Activated naive CD4-positive, alpha-beta T cell treated with Interleukin-2 at 50 U/mL for 16 hours (primary cell): ENCODE measurements around the gene PMS1.
"Not testable (repeated sequence)": the region's sequence is repeated elsewhere in the genome, so short reads cannot be mapped to it uniquely, and the experiment has no call there.

Experiments
- DNase-seq: peaks from one replicate; pipeline ENCODE4 v3.0.0-alpha.2; 2020

The PMS1 gene

GRCh38 chr2:189818249-189819038 lies 34.2 kb downstream of the PMS1 start:
- no peak for DNase-seq

- DNase-seq, result no peak
Measured at GRCh38 chr2:189819297-189819704, 35.1 kb downstream of the PMS1 start.

GRCh38 chr2:189821953-189822748 lies 37.9 kb downstream of the PMS1 start:
- no peak for DNase-seq

DNA sequence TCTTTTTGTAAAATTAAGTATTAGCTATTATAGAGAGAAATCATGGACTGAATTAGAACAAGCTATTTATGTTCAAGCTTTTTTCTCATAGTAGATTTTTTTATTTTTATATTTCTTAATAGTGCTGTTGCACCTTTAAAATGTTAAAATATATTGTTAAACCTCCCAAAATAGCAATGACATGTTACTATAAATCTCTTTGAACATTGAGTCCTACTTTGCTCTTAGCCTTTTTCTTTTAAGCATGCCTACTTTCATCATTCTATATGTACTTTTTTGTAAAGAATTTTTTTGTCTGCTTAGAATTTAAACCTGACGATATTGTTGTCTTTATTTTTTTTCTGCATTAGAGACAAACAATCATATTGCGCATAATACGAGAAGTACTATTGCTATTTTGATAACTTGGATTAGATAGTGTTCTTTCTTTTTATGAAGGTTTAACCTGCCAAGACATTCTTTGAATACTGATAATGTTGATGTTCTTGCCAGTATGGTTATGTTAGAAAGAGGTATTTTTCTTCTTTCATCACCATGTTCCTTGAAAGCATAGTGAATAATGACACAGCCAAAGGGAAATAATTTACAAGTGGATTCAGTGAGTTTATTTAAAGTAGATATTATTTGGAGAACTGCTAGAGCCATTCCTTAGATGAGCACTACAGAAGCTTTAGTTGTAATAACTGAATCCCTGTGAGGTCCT lies 40.6 kb downstream of the PMS1 start:
- no peak for DNase-seq

DNA sequence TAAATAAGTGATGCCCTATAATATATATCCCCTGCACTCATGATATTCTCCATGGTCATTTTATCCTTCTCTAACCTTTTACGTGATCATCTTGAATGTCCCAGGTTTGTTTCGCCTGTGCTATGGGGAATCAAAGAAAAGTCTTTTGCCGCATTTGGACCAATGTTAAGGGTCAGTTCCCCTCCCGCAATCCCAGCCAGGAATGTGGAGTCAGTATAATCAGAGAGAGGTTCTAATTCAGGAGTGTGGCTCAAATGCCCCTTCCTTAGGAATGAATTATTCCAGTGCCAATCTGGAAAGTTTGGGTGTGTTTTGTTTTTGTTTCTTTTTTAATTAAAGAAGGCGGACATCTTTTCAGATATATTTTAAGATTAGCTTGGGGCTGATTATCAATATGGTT lies 41.8 kb downstream of the PMS1 start:
- DNase-seq, result no peak

- no peak for DNase-seq
Measured at GRCh38 chr2:189829102-189829833, 45.0 kb downstream of the PMS1 start.

DNA sequence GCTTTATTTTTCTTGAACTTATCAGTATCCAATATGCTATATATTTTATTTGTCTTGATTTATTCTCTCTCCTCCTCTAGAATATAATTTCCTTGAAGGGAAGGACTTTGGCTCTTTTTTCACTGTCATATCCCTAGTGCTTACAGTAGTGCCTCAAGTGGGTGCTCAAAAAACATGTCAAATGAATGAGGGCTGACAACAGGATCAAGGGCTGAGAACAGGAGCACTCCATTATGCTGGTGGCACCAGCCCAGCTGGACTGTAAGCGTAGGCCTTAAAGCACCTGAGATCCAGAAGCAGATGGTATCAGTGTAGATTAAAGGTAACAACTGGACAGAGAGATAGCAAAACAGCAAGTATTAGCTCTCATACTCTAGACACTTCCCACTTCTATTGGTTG lies 46.3 kb downstream of the PMS1 start:
- no peak for DNase-seq

GRCh38 chr2:189834059-189834458 lies 49.8 kb downstream of the PMS1 start:
- DNase-seq, result no peak

DNA sequence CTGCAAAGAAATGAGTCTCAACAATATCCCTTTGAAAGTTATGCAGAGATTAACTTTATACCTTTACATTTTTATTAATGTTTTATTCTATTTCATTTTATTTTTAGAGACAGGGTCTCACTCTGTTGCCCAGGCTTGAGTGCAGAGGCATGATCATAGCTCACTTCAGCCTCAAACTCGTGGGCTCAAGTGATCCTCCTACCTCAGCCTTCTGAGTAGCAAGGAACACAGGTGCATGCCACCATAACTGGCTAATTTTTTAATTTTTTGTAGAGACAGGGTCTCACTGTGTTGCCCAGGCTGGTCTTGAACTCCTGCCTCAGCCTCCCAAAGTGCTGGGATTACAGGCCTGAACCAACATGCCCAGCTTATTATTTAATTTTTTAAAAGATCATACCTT lies 50.4 kb downstream of the PMS1 start:
- not testable (repeated sequence) for DNase-seq

GRCh38 chr2:189835855-189836558 lies 51.8 kb downstream of the PMS1 start:
- no peak for DNase-seq

GRCh38 chr2:189836644-189837043 lies 52.4 kb downstream of the PMS1 start:
- no peak for DNase-seq

- DNase-seq, result no peak
Measured at GRCh38 chr2:189837326-189837725, 53.1 kb downstream of the PMS1 start.

DNA sequence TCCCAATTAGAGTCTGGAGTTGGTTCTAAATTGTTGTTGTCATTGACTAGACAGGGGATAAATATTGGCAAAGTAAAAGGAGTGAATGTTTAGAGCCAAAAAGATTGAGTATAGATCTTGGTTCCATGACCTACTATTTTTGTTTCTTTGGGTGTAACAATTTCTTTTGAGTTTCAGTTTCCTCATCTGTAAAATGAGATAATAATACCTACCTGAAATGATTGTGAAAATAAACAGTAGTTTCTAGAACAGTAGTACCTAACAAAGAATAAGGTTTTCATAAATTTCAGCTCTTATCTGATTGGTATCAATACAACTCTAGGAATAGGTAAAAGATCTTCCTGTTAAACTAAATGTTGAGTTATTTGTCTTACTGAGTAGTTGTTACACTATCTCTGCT lies 56.8 kb downstream of the PMS1 start:
- DNase-seq, result no peak

GRCh38 chr2:189848276-189848675 lies 64.0 kb downstream of the PMS1 start:
- no peak for DNase-seq

GRCh38 chr2:189849550-189849949 lies 65.3 kb downstream of the PMS1 start:
- no peak for DNase-seq

GRCh38 chr2:189851174-189851826 lies 67.0 kb downstream of the PMS1 start:
- no peak for DNase-seq

DNA sequence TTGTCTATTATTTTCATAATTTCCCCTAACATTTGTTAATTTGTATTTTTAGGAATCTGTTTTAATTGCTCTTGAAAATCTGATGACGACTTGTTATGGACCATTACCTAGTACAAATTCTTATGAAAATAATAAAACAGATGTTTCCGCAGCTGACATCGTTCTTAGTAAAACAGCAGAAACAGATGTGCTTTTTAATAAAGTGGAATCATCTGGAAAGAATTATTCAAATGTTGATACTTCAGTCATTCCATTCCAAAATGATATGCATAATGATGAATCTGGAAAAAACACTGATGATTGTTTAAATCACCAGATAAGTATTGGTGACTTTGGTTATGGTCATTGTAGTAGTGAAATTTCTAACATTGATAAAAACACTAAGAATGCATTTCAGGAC lies 69.9 kb downstream of the PMS1 start:
- no peak for DNase-seq

DNA sequence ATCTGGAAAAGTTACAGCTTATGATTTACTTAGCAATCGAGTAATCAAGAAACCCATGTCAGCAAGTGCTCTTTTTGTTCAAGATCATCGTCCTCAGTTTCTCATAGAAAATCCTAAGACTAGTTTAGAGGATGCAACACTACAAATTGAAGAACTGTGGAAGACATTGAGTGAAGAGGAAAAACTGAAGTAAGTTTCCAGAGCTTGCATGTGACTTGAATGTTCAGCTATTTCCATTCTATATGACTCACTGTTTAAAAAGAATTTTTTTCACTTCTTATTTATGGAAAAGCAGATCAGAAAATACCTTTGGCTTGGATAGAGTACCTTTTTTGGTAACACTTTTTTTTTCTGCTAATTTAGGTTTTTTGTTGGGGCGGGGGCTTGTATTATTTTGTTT lies 70.7 kb downstream of the PMS1 start:
- no peak for DNase-seq

- DNase-seq, result no peak
Measured at GRCh38 chr2:189858291-189858690, 74.0 kb downstream of the PMS1 start.

DNA sequence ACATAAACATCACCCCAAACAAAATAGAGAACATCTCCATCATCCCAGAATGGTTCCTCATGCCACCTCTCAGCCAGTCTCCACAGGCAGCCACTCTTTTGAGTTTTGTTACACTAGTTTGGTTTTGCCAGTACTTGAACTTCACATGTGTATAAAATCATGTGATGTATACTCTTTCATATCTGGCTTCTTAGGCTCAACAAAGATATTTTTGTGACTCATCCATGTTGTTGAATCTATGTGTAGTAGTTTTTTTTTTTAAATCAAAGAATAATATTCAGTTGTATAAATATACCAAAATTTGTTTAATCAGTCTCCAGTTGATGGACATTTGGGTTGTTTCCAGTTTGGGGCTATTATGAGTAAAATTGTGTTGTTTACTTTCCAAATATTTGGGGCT lies 75.9 kb downstream of the PMS1 start:
- DNase-seq, result no peak

- no peak for DNase-seq
Measured at GRCh38 chr2:189862751-189863150, 78.5 kb downstream of the PMS1 start.

- no peak for DNase-seq
Measured at GRCh38 chr2:189865826-189866225, 81.6 kb downstream of the PMS1 start.
